Anterior cingulate cortex (tissue), 58 donors: Measurements from ENCODE around the gene COL2A1.

Source experiments
- DNase-seq, 58 donors: peaks; one replicate each; lab custom pipeline; 2025; lab: John Stamatoyannopoulos, UW

COL2A1 gene

GRCh38 chr12:48031135-48031960, 27.1 kb upstream of the COL2A1 start:
- DNase-seq, result no peak

DNA sequence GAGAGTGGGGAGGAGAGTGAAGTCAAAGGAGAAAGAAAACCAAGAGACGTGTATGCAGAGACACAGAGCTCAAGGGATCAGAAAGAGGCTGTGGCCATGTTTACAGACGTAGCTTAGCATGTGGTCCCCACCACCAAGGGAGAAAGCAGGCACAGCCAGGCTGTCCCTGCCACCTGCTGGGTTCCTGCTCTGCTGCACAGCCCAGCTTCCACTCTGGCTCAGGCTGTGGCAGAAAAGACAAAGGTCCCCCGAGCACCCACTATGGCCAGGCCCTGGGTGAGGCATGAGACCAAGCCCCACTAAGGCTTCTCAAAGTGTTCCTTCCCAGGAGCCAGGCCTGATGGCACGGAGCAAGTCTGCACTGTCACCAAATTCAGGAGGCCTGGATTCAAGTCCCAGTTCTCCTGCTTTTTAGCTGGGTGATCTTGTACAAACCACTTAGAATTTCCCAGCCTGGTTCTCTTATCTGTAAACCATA, 25.9 kb upstream of the COL2A1 start:
- no peak for DNase-seq

DNA sequence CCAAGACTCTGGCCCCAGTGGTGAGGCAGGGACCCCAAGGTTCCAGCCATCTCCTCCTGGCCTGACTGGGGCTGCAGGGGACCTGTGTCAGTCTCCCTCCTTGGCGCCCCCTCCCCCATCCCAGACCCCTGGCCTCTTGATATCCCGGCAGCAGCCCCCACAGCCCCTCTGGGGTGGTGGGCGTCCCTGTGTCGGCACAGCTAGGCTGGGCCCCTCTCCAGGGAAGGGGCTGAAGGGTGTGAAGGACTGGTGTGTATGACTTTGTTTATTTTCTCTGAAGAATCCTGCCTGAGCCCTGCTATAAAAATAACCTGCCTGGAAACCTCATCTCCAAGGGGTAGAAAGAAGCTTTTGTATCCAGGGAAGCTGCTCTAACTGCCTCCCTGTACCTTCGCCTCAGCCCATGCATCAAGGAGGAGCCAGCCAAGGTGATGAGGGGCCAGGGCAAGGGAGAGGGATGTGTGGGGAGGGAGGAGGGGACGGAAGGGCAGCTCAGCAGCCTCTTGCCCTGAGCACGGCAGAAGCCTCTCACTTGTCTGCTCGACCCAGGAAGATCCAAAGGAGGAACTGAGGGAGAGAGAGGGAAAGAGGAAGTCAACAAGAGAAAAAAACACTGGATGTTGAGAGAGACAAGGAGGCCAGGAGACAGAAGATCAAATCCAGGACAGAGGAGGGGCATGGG, 25.4 kb upstream of the COL2A1 start:
- no peak for DNase-seq

DNA sequence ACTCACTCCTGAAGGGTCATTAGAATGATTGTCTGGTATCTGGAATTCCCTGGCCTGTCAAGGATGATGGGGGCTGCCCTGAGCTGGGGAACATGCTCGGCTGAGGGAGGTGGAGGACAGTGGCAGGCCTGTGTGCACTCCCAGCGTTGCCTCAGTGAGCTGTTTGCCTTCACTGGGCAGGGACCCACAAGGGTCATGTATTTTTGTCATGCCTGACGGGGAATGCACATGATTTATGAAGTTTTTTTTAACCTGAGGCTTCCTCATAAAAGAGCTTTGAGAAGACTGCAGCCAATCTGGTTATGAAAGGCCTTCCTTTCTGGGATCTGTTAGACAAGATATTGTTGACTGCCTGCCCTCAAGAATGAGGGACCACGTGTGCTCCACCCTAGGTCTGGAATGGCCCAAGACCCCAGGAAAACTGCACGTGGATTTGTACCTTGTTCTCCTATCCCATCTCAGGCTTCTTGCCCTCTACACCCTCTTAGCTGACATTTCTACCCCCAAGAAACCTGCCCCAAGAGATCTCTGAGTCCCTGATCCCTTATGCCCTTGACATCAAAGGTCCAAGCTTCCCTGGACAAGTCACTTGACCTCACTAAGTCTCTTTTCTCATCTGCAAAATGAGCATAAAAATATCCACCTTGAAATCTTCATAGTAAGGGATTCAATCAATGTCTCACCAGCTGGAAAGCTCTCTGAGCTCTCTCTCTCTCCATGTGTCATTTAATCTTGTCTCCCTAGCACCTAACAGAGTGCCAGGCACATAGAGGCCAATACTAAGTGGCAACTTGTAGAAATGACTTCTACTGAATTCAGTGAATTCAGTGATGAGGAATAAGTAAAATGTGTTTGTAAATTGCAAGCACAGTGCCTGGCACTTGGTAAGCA, 24.5 kb upstream of the COL2A1 start:
- DNase-seq, result no peak

DNA sequence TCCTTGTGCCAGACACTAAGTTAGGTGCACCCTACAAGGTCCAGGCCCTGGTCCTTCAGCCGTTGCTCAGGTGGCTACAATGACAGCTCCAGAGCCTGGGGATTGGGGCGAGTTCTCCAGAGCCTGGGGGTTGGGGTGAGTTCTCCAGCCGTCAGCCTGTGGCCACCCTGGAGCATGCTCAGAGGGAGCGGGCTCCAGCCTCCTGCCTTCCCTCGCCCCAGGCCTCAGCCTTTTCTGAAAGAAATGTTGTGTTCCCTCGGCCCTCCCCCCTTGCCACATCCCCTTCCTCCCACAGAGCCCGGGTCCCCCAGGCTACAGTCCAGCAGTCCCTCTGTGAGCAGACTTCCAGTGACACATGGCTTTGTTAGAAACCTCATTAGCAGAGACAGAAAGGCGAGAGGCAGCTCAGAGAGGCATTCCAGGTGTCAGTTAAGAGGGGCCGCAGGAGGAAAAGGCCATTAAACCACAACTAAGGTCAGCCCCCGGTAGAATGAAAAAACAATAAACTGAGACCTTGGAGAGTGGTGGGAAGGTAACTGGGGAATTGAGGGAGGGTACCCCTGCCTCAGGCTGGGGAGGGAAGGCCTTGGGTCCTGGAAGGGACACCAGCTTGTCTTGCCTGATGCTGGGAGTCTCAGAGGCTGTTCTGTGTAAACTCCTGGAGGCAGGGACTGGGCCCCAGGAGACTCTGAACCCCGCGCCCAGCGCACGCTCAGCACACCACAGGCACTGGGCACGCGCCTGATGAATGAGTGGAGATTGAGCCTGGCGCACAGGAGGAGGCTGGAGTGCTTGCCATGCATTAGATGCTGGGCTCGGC, 23.1 kb upstream of the COL2A1 start:
- DNase-seq, result no peak

DNA sequence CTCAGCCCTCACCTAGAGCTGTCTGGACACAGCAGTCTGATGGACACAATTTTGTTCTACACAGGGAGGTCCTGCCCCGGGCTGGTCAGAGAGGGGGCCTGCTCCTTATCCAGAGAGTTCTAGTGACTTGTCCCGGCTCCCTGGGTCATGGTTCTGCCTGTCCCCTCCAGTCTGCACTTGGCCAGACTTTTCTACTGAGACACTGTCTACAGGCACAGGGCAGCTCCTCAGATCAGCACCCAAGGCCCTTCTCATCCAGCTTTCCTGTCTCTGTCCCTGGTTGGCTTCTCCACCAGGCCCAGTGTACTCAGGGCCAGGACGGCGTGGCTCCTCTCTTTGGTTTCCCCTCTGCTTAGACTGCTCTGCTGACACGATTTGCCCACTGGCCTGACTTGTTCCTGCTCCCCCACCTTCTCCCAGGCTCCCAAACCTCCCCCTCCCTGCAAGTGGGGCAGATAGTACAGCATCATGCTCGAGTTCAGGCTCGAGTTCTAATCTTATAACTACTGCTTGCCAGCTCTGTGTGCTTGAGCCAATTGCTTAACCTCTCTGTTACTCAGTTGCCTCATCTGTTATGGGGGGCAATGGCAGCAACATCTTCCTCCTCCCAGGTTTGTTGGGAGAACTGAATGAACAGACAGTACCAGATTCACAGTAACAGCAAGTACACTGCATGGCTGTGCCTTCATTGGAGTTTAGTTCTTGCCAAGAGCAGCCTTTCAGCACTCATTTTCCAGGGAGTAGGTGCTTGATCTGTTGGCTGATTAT, 22.0 kb upstream of the COL2A1 start:
- DNase-seq, result no peak

GRCh38 chr12:48025281-48025680, 21.0 kb upstream of the COL2A1 start:
- DNase-seq, result no peak

DNA sequence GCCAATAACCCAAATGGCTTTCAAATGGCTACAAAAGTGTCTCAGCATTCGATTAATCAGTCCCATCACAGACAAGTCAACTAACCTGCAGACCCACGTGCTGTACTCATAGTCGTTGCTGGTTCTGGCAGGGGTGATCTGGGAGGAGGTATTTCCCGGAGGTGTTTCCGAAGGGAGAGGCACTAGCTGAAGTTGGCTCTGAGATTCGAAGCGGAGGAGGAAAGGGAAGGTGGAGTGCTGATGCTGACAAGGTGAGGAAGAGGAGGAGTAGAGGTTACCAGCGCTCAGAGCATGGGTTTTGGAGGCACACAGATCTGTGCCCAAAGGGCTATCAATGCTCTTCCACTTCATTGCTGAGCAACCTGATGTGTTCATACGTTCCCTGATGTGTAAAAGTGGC, 20.5 kb upstream of the COL2A1 start:
- no peak for DNase-seq

DNA sequence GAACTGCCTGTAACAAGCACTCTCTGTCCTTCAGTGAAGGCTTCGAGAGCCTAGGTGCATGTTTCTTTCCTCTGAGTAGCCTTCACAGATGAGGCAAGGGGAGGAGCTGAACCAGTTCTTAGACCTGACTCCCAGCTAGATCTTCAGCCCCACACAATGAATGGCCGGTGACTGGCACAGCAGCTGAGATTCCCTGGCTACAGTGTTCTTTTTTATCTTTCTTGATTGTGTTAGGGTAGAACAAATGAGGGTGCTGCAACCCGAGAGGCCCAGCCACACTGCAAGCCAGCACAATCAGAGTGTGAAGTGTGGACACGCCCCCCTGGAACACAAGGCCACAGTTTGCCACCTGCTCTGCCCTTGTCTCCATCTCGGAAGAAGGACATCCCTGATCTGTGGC, 19.1 kb upstream of the COL2A1 start:
- no peak for DNase-seq

GRCh38 chr12:48022676-48023385, 18.6 kb upstream of the COL2A1 start:
- DNase-seq, result no peak

DNA sequence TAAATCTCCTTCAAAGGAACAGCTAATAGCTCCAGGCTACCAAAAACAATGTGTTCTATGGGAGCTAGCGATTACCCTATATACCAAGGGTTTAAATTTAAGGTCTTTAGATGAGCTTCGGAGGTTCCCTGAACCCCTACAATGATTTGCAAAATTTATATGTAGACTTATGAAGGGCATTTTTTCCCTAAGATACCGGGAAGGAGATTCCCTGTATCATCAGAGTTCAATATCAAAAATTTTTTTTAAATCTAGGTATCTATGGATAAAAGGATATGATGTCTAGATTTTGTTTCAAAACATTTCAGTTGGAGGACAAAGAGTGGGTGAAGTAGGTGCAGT, 17.9 kb upstream of the COL2A1 start:
- DNase-seq, result no peak

DNA sequence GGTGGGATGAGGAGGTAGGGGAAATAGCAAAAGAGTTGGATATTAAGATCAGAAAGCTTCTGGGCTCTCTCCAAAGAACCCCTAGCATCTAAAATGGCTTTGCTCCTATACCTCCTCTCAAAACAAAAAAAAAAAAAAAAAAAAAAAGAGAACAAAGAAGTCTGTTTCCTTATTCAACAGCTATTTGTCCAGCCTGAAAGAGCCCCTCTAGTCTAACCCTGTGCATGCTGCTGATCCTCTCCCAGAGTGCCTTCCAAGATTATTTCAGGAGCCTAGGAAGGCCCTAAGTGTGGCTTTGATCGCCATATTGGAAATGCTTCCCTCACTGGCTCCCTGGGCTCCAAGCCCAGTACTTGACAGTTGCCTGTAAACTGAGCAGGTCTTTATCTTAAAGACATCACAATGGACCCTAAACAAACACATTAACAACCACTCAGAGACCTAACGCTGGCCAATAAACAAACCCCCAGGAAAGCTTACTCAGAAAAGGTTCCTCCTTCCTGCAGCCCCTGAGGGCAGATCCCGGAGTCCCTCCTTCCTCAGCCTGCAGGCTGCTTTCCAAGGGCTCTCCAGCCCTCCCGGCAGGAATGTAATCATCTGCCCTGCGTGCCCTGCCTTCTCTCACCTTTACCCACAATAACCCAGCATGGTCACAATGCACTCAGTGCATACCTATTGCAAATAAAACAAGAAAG, 17.4 kb upstream of the COL2A1 start:
- DNase-seq, result no peak

DNA sequence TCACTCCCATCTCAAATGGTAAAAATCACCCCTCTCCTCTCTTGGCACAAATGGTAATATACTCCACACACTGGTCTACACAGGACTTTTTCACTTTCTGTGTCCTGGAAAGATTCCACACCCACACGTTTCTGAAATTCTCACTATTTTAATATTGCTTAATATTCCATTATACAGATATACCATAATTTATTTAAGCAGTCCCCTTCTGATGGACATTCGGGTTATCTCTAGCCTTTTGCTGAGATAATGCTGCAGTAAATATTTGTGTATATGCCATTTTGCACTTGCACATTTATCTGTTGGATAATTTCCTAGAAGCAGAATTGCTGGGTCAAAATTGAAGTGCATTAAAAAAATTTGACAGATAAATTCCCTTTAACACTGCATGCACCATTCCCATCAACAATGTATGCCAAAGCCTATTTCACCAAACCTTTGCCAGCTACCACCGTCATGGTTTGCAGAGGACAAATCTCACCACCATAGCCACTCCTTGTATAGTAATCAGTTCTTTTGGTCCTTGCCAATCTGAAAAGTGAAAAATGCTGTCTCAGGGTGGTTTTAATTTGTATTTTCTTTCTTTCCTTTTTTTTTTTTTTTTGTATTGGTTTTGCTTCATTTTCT, 15.5 kb upstream of the COL2A1 start:
- no peak for DNase-seq

GRCh38 chr12:48018618-48018995, 14.3 kb upstream of the COL2A1 start:
- DNase-seq, result no peak

- no peak for DNase-seq
Measured at GRCh38 chr12:48017921-48018617, 13.8 kb upstream of the COL2A1 start.

- peak in 18 of 58 donors; percentile 5 to 71 (median 27) for DNase-seq
Measured at GRCh38 chr12:48017496-48017895, 13.2 kb upstream of the COL2A1 start.

- DNase-seq, result no peak
Measured at GRCh38 chr12:48016373-48017020, 12.2 kb upstream of the COL2A1 start.
